ENCODE measurements around the gene GSS. TPM values are rescaled to one million over a fixed set of nuclear protein-coding genes. Genes with fewer than 3 reads are reported as not detected.

GSS gene
- total RNA-seq, 1 experiment from 2014 or later: 131 TPM

DNA sequence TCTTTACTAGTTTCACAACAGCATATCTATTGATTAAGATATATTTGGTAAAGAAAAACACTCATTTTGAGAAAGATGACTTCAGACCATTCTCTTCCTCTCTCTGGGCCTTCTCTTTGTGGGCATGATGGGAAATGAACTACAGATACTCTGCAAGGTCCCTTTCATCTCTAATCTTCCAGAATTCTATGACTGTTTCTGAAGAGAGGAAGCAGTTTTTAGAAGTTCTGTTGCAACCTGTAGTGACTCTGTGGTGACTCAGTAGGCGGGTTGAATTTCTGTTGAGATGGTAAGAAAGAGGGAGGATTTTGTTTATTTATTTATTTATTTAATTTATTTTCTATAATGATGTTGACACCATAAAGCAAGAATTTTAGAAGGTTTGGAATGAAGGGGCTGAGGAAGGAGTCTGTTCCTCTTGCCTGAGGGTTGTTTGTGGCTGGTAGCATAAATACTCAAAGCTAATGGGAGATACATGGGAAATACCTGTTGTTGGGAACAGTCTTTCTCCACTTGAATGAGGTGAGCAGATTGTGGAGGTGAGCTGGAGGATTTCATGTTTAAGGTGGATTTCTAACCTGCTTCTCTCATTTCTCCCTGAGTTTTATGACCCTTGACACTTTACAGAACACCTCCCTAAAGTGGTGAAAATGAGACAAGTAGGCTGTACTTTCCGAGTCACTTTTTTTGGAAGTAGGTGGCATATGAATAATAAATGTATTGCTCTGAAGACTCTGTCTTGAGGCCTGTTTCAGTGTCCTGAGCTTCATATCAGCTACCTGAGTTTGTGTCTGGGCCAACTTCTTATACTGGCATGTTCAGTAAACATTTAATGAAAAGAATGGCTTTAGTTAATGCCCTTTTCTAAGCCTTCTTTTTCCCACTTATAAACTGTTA lies 64.2 kb downstream of the GSS start:
- peaks cover 34% of the 10 kb centered on the region for H3K36me3 ChIP-seq (ENCODE audit: low read depth)
- H3K27ac ChIP-seq: peak overlapping the region; percentile 98
- POLR2A ChIA-PET (ENCODE audit: unreplicated experiment): interaction anchor here (0.6 to 0.7 kb wide), 2 partner anchors 9 to 76 kb away, joined by 3 to 5 read pairs; no protein-coding TSS in a partner anchor
- H3K27me3 ChIP-seq (ENCODE audit: insufficient read depth, low read depth): no peaks in the 10 kb centered on the region
- intact Hi-C loops (cut with micrococcal nuclease; ENCODE audit: unreplicated experiment): no loop called here
- H3K9me3 ChIP-seq (ENCODE audit: insufficient read depth, low read depth): no peaks in the 10 kb centered on the region
- H3K4me3 ChIP-seq: peak overlapping the region; percentile 33; the same call in 1 of the 2 replicates
- H3F3A ChIP-seq (ENCODE audit: insufficient read depth, low read depth): peaks cover 53% of the 10 kb centered on the region
- peak overlapping the region; percentile 61; the same call in 1 of the 2 replicates for H2AFZ ChIP-seq
- peak overlapping the region; percentile 75 for H3K4me2 ChIP-seq
- DNase-seq: peak; percentile 19 to 90
- TF ChIP-seq EZH2 (IDR thresholded peaks at IDR 0.05; ENCODE audit: low read depth): no peak
- TF ChIP-seq, protein P1, sequence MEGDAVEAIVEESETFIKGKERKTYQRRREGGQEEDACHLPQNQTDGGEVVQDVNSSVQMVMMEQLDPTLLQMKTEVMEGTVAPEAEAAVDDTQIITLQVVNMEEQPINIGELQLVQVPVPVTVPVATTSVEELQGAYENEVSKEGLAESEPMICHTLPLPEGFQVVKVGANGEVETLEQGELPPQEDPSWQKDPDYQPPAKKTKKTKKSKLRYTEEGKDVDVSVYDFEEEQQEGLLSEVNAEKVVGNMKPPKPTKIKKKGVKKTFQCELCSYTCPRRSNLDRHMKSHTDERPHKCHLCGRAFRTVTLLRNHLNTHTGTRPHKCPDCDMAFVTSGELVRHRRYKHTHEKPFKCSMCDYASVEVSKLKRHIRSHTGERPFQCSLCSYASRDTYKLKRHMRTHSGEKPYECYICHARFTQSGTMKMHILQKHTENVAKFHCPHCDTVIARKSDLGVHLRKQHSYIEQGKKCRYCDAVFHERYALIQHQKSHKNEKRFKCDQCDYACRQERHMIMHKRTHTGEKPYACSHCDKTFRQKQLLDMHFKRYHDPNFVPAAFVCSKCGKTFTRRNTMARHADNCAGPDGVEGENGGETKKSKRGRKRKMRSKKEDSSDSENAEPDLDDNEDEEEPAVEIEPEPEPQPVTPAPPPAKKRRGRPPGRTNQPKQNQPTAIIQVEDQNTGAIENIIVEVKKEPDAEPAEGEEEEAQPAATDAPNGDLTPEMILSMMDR (conservative IDR thresholded peaks at IDR 0.05): no peak
- H4K20me1 ChIP-seq (ENCODE audit: insufficient read depth): no peaks in the 10 kb centered on the region
- no TSS peak for BruUV-seq (replicated peaks)
- CTCF ChIA-PET: interaction anchor here (0.6 kb wide), 1 partner anchor 200 kb away, joined by 9 read pairs; no protein-coding TSS in a partner anchor
- H3K4me1 ChIP-seq (replicated peaks; ENCODE audit: insufficient read depth): peaks cover 39% of the 10 kb centered on the region
- H3K9me2 ChIP-seq (ENCODE audit: insufficient read depth): no peaks in the 10 kb centered on the region
- H3K79me2 ChIP-seq (ENCODE audit: low read depth): peaks cover 71% of the 10 kb centered on the region

- no peak for TF ChIP-seq EZH2 (IDR thresholded peaks at IDR 0.05; ENCODE audit: low read depth)
- TF ChIP-seq, protein P1 (conservative IDR thresholded peaks at IDR 0.05): no peak
- DNase-seq: no peak
- no peak overlapping the region for H3K4me2 ChIP-seq
- peaks cover 50% of the 10 kb centered on the region for H3F3A ChIP-seq (ENCODE audit: insufficient read depth, low read depth)
- CTCF ChIA-PET: interaction anchor here (0.6 kb wide), 2 partner anchors 64 to 376 kb away, joined by 3 read pairs; no protein-coding TSS in a partner anchor
- no peaks in the 10 kb centered on the region for H3K27me3 ChIP-seq (ENCODE audit: insufficient read depth, low read depth)
- H3K4me1 ChIP-seq (replicated peaks; ENCODE audit: insufficient read depth): peaks cover 39% of the 10 kb centered on the region
- H3K9me2 ChIP-seq (ENCODE audit: insufficient read depth): no peaks in the 10 kb centered on the region
- POLR2A ChIA-PET (ENCODE audit: unreplicated experiment): no interaction called here
- H3K36me3 ChIP-seq (ENCODE audit: low read depth): peaks cover 52% of the 10 kb centered on the region
- intact Hi-C loops (cut with micrococcal nuclease; ENCODE audit: unreplicated experiment): no loop called here
- H3K4me3 ChIP-seq: no peak overlapping the region
- no peak overlapping the region for H3K27ac ChIP-seq
- H2AFZ ChIP-seq: no peak overlapping the region
- 0 out of 2 replicates have a peak, but pooled peaks cover 2% of the 10 kb centered on the region for H4K20me1 ChIP-seq (ENCODE audit: insufficient read depth)
- H3K9me3 ChIP-seq (ENCODE audit: insufficient read depth, low read depth): no peaks in the 10 kb centered on the region
- peaks cover 45% of the 10 kb centered on the region for H3K79me2 ChIP-seq (ENCODE audit: low read depth)
- BruUV-seq (replicated peaks): no TSS peak
Observed at GRCh38 chr20:34888468-34888867, 67.1 kb downstream of the GSS start.

DNA sequence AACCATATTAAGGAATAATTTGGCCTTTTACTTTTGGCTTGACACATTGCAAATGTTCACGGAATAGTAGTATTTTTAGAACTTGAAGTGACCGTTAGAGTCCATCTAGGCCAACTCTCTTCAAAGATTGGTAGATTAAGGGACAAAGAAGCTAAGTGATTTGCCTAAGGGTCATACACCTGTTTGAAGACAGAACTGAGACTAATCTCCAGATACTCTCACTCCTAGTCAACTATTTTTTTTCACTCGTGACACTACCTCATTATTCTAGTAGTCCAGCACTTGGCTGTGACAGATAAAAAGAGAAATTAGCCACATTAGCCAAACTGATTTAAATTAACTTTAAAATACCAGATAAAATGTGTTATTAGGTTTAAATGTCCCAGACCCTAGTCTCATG lies 68.6 kb downstream of the GSS start:
- ChIA-PET POLR2A (ENCODE audit: unreplicated experiment) (no interaction called here), CTCF (no interaction called here)
- H3F3A ChIP-seq (ENCODE audit: insufficient read depth, low read depth): peaks cover 40% of the 10 kb centered on the region
- intact Hi-C loops (cut with micrococcal nuclease; ENCODE audit: unreplicated experiment): no loop called here
- no peaks in the 10 kb centered on the region for H3K9me3 ChIP-seq (ENCODE audit: insufficient read depth, low read depth)
- H2AFZ ChIP-seq: no peak overlapping the region
- no peak overlapping the region for H3K4me2 ChIP-seq
- peaks cover 27% of the 10 kb centered on the region for H3K4me1 ChIP-seq (replicated peaks; ENCODE audit: insufficient read depth)
- no peak overlapping the region for H3K27ac ChIP-seq
- TF ChIP-seq, protein P1 (conservative IDR thresholded peaks at IDR 0.05): no peak
- TF ChIP-seq EZH2 (IDR thresholded peaks at IDR 0.05; ENCODE audit: low read depth): no peak
- peaks cover 60% of the 10 kb centered on the region for H3K36me3 ChIP-seq (ENCODE audit: low read depth)
- no peaks in the 10 kb centered on the region for H3K27me3 ChIP-seq (ENCODE audit: insufficient read depth, low read depth)
- no peak for DNase-seq
- BruUV-seq (replicated peaks): no TSS peak
- no peak overlapping the region for H3K4me3 ChIP-seq
- H3K79me2 ChIP-seq (ENCODE audit: low read depth): peaks cover 32% of the 10 kb centered on the region
- no peaks in the 10 kb centered on the region for H3K9me2 ChIP-seq (ENCODE audit: insufficient read depth)
- peaks cover 10% of the 10 kb centered on the region; the same call in 1 of the 2 replicates for H4K20me1 ChIP-seq (ENCODE audit: insufficient read depth)
